Right renal pelvis (tissue), 4 donors: ENCODE measurements around the gene ROR2. TPM values are rescaled to one million over a fixed set of nuclear protein-coding genes. Genes with fewer than 3 reads are reported as not detected.
A peak's percentile ranks its signal among the peaks of the same experiment; 100 is the strongest.

Source experiments
- DNase-seq, 4 donors: peaks; one replicate each; pipeline ENCODE4 v3.0.0-alpha.2; 2013; ENCODE audit warnings: low read depth in 4 of 4, low spot score in 3 of 4, missing footprints in 1 of 4
- polyA plus RNA-seq, 4 donors: library from polyadenylated mRNA; unstranded; fragments of 120-200 nt; gene quantifications; one replicate each; pipeline ENCODE4 v1.2.1, GENCODE V29; 2013; ENCODE audit not compliant: insufficient read length in 4 of 4

ROR2 gene
- polyA plus RNA-seq, 4 donors = 14.6 to 19.1 (median 17.7) TPM

- no peak for DNase-seq
These were observed 125.9 kb downstream of the ROR2 start for GRCh38 chr9:91824151-91824550.

DNA sequence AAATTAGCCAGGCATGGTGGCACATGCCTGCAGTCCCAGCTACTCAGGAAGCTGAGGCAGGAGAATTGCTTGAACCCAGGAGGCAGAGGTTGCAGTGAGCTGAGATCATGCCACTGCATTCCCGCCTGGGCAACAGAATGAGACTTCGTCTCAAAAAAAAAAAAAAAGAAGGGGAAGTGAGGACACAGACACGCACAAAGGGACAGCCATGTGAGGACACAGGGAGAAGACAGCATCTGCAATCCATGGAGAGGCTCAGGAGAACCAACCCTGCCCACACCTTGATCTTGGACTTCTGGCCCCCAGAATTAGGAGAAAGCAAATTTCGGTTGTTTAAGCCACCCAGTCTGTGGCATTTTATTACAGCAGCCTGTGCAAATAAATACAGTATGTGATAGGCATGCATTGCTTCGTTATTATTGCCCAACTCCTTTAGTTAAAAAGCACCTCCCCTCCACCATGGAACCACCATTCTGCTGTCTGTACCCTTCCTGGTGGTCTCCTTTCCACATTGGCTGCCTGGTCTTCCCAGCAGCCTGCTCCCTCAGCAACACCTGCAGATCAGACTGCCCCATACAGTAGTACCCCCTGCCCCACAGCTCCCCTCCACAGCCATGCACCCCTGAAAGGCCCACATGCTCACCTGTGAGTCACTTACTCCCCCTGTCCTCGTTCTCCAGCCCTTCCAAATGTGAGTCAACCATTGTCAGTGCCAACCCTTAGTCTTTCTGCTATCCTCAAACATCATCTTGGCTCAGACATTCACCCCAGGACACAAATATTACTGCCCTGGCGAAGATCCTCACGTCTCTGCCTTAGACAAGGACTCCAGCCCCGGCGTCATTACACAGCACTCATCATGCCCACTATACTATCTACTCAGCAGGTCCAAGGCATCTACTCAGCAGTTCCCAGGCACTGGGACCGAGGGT lies 128.8 kb downstream of the ROR2 start:
- no peak for DNase-seq

DNA sequence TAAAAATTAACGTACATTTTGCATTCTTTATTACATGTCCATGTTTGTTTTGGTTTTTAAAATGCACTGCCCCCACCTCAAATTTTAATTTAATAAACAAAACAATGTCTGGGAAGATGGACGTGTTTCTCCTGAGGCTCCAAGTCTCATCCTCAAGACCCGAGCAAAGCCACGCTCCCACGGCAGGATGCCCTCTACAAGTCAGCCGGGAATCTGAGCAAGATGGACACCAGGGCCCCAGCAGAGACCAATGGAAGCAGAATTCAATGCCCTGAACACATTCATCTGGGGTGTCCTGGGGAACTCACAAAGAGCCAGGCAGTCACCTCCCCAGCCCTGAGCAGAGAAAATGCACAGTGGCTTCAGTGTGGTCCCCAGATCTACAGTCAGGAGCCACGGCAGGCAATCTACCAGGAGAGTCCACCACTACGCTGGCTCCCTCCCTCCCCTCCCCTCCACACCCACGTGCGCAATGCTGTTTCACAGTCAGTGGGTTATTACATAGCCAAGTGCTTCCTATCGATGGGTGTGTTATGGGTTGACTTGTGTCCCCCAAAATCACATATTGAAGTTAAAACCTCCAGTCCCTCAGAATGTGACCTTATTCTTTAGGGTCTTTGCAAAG lies 129.8 kb downstream of the ROR2 start:
- no peak for DNase-seq

DNA sequence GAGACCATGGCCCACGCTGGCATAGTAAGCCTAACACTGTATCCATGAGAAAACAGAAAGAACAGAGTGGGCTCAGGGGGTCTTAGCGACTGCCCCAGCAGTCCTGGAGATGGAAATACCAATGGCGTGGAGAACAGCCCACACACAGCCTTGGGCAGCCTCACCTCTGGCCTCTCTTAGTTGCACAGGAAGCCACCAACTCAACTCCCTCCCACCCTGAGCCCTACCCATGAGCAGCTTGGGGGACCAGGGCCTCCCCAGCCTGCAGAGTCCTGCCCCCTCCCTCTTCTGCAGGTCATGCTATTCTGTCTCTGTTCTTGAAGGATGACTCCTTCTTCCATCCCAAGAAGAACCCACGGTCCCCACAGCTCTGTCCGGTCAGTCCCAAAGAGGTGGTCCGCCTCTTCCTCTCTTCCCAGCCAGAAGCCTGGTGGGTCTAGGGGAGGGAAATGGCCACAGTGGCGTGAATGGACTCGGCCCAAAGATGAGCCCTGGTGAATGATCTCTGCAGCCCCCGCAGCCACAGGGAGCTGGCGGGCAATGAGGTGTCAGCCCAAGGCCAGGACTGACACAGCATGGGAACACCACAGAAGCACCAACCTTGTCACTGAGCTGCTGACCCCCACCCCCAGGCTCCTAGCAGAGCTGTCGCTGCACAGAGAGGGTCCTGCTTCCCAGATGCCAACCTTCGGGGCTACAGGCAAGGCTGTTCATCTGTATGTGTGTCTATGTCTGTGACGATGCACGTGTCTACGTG lies 131.2 kb downstream of the ROR2 start:
- no peak for DNase-seq

DNA sequence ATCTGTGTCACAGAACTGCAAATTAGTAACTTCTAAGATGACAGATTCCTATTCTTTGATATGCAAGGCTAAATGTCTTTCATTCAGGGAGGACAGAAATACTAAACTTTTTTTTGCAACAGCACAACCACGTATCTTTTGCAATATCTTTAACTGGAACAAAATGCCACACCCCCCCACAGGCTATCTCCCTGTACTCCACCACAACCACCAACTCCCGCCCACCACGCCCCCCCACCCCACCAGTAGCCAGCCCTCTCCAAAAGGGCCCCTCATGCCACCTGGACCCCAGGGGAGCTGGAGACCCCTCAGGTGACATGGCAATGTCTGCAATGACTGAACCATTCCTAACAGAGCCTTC lies 131.8 kb downstream of the ROR2 start:
- no peak for DNase-seq

GRCh38 chr9:91817493-91818224 lies 132.4 kb downstream of the ROR2 start:
- peak; percentile 56 to 82 (median 78) for DNase-seq

GRCh38 chr9:91817106-91817492 lies 132.9 kb downstream of the ROR2 start:
- no peak for DNase-seq

DNA sequence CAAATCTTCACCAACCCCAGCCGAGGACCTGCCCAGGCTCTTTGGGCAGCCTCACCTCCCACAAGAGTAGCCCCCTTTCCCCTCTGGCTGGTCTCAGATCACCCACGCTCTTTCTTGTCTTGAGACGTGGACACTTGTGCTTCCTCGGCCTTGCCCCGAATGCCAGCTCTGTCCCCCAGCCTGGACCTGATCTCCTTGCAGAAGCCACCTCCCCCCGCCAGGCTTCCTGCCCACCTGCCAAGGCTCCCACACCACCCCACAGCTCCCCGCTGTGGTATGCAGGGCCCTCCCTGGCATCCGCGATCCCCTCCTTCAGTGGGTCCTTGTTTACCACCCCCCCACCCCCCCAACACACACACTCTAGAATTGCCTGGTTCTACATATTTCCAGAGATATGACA lies 133.7 kb downstream of the ROR2 start:
- no peak for DNase-seq

- no peak for DNase-seq
These were observed 134.1 kb downstream of the ROR2 start for GRCh38 chr9:91815896-91816295.

- DNase-seq = no peak
These were observed 135.3 kb downstream of the ROR2 start for GRCh38 chr9:91814753-91815152.

- DNase-seq = no peak
These were observed 135.8 kb downstream of the ROR2 start for GRCh38 chr9:91814201-91814600.

DNA sequence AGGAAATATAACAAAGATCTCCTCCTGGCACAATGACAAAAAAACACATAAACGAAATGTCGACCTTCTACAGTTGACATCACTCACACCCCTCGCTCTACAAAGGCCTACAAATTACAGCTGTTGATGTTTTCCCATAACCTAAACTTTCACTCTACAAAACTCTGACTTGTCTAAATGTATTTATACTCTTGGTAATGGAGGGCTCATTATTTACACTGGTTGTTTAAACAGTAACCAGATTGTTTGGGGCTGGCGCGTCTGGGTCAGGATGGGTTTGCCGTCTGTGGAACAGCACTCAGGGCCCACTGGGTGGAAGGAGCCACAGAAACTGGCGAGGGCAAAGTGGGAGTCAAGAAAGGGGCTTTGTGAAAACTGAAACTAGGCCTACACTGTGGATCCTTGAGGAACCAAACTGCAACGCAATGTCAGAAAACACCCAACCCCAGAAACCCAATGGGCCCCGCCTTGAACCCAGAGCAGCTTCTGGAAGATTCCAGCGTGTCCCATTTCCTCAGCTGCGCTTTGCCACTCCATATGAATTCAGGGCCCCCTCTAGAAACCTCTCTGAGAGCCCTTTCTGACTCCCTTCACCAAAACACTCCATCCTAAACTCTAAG lies 136.7 kb downstream of the ROR2 start:
- DNase-seq = no peak

- DNase-seq = no peak
These were observed 137.8 kb downstream of the ROR2 start for GRCh38 chr9:91812191-91812590.

GRCh38 chr9:91811024-91811909 lies 138.8 kb downstream of the ROR2 start:
- DNase-seq = no peak

- DNase-seq = no peak
These were observed 139.6 kb downstream of the ROR2 start for GRCh38 chr9:91810286-91810905.

DNA sequence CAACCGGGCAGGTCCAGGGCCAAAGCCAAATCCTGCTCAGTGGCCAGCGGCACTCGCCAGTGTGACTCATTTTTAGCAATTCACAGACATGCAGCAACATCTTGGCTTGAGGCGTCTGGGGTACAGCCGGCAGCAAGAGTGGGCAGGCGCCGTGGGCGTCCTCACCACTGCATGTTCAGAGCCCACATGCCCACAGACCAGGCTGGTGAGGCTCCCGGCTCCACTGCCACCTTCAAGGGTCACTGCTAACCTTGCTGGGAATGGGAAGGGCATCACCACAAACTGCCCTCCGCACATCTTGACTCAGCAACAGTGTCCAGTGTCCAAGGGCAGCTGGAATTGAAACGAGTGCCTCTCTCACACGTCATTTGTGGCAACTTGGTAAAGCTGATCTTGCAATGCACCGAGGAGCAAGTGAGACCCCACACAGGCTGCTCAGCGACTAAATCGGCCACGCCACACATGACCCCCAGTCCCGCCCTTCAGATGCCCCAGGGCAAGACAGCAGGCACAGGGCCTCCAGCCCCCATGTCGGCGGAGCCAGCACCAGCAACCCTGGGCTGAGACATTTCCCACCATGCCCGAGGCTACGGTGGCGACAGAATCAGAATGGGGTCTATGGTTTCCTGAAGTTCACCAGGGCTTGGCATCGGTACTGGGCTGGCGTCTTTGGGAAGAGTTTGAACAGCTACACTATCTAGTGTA lies 140.3 kb downstream of the ROR2 start:
- DNase-seq = no peak

- DNase-seq = no peak
These were observed 142.3 kb downstream of the ROR2 start for GRCh38 chr9:91807643-91808246.

DNA sequence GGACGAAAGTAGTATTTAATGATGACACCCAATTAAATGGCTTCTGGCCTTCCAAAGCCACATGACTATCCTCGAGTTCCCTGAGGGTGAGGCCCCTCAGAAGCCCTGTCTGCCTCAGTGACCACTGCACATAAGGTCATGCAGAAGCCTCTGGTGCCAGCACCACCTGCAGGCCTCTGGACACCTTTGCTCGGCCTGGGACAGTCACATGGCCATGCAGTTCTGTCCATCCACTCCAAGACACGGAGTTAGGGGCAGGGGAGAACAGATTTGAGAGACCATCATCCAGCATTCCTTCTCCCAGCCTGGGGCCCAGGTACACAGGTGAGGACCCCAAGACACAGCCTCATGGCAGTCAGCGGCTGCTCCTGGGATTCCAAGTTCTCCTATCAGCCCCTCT lies 145.0 kb downstream of the ROR2 start:
- no peak for DNase-seq
